Measurements from ENCODE around the gene OCA2. TPM values are rescaled to one million over a fixed set of nuclear protein-coding genes. Genes with fewer than 3 reads are reported as not detected.

OCA2 gene
- total RNA-seq, 3 donors from 2014 or later (not counting 1 experiment from before 2014, with no cell fraction given), result 0.35 to 1.5 (median 0.56) TPM

- TF ChIP-seq, protein P1, sequence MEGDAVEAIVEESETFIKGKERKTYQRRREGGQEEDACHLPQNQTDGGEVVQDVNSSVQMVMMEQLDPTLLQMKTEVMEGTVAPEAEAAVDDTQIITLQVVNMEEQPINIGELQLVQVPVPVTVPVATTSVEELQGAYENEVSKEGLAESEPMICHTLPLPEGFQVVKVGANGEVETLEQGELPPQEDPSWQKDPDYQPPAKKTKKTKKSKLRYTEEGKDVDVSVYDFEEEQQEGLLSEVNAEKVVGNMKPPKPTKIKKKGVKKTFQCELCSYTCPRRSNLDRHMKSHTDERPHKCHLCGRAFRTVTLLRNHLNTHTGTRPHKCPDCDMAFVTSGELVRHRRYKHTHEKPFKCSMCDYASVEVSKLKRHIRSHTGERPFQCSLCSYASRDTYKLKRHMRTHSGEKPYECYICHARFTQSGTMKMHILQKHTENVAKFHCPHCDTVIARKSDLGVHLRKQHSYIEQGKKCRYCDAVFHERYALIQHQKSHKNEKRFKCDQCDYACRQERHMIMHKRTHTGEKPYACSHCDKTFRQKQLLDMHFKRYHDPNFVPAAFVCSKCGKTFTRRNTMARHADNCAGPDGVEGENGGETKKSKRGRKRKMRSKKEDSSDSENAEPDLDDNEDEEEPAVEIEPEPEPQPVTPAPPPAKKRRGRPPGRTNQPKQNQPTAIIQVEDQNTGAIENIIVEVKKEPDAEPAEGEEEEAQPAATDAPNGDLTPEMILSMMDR (IDR thresholded peaks at IDR 0.05), result no peak
- Mint-ChIP-seq H3K4me3 (no peak overlapping the region), H3K4me1 (no peaks in the 10 kb centered on the region), H3K9me3 (peaks cover 2 to 7% of the 10 kb centered on the region in 2 donors), H3K27ac (no peak overlapping the region), H3K36me3 (peaks cover under 1% of the 10 kb centered on the region), H3K27me3 (ENCODE audit: low read depth in 2 of 2) (no peaks in the 10 kb centered on the region)
- Histone ChIP-seq H3K4me3 (ENCODE audit: low read length) (no peak overlapping the region), H3K27me3 (ENCODE audit: control insufficient read depth, insufficient read depth, low read length) (no peaks in the 10 kb centered on the region), H3K36me3 (ENCODE audit: control insufficient read depth, insufficient read depth, low read length) (no peaks in the 10 kb centered on the region), H3K9me3 (ENCODE audit: control insufficient read depth, insufficient read depth, low read length) (no peaks in the 10 kb centered on the region), H3K4me1 (ENCODE audit: control insufficient read depth, insufficient read depth, low read length) (no peaks in the 10 kb centered on the region), H3K27ac (ENCODE audit: low read length) (no peak overlapping the region)
- DNase-seq (no peak), ATAC-seq (no peak)
- intact Hi-C loops (cut with micrococcal nuclease), result no loop called here
- WGBS (ENCODE audit: insufficient coverage), result 87% methylated on average over 10 of the region's 10 CpGs
These were observed 232.5 kb downstream of the OCA2 start for GRCh38 chr15:27866505-27867165.

- TF ChIP-seq, protein P1 (IDR thresholded peaks at IDR 0.05), result no peak
- H3K36me3 Mint-ChIP-seq, result peaks cover 7% of the 10 kb centered on the region
- no peaks in the 10 kb centered on the region for H3K4me1 Mint-ChIP-seq
- intact Hi-C loops (cut with micrococcal nuclease), result no loop called here
- Histone ChIP-seq H3K27ac (ENCODE audit: low read length) (no peak overlapping the region), H3K4me3 (ENCODE audit: low read length) (no peak overlapping the region), H3K36me3 (ENCODE audit: control insufficient read depth, insufficient read depth, low read length) (no peaks in the 10 kb centered on the region), H3K4me1 (ENCODE audit: control insufficient read depth, insufficient read depth, low read length) (no peaks in the 10 kb centered on the region), H3K27me3 (ENCODE audit: control insufficient read depth, insufficient read depth, low read length) (no peaks in the 10 kb centered on the region), H3K9me3 (ENCODE audit: control insufficient read depth, insufficient read depth, low read length) (no peaks in the 10 kb centered on the region)
- H3K4me3 Mint-ChIP-seq, result no peak overlapping the region
- peaks cover 9% of the 10 kb centered on the region in 2 donors for H3K9me3 Mint-ChIP-seq
- no peak for DNase-seq
- no peak overlapping the region for H3K27ac Mint-ChIP-seq
- ATAC-seq, result no peak
- no peaks in the 10 kb centered on the region for H3K27me3 Mint-ChIP-seq (ENCODE audit: low read depth in 2 of 2)
- 90% methylated on average over 3 of the region's 3 CpGs for WGBS (ENCODE audit: insufficient coverage)
These were observed 233.2 kb downstream of the OCA2 start for GRCh38 chr15:27865926-27866325.

DNA sequence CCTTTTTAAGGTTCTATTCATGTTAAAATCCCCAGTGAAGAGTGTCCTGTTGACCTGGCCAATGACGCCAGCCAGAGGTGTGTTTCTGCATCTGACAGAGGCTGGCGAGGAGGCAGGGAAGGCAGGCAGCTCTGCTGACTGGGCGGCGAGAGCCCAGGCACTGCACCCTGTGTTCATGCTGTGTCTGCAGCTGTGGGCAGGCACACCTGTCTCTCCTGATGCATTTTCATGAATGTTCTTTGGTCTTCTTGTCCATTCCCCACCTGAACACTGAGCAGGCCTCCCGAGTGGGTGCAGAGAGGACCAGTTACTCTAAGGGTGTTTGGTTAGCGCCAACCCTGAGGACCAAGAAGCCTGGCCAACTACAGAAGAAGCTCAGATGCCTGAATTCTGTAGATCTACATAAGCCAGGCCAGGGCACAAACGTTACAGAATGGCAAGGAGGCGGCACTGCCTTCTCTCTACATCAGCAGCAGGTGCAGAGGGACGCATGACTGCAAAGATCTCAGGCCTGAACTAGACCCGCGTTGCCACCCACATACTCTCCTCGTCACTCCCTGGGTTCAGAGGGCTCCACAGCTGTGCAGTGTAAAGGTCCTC, 233.7 kb downstream of the OCA2 start:
- Mint-ChIP-seq H3K36me3 (peaks cover 13% of the 10 kb centered on the region), H3K9me3 (peaks cover 12% of the 10 kb centered on the region in 2 donors), H3K4me3 (no peak overlapping the region), H3K27me3 (ENCODE audit: low read depth in 2 of 2) (no peaks in the 10 kb centered on the region), H3K27ac (no peak overlapping the region), H3K4me1 (no peaks in the 10 kb centered on the region)
- Histone ChIP-seq H3K9me3 (ENCODE audit: control insufficient read depth, insufficient read depth, low read length) (no peaks in the 10 kb centered on the region), H3K4me3 (ENCODE audit: low read length) (no peak overlapping the region), H3K36me3 (ENCODE audit: control insufficient read depth, insufficient read depth, low read length) (no peaks in the 10 kb centered on the region), H3K4me1 (ENCODE audit: control insufficient read depth, insufficient read depth, low read length) (no peaks in the 10 kb centered on the region), H3K27me3 (ENCODE audit: control insufficient read depth, insufficient read depth, low read length) (no peaks in the 10 kb centered on the region), H3K27ac (ENCODE audit: low read length) (no peak overlapping the region)
- intact Hi-C loops (cut with micrococcal nuclease), result no loop called here
- 84% methylated on average over 12 of the region's 12 CpGs for WGBS (ENCODE audit: insufficient coverage)
- ATAC-seq (no peak), DNase-seq (no peak)
- TF ChIP-seq, protein P1 (IDR thresholded peaks at IDR 0.05), result no peak
